NCI-H2029 treated with DMSO at 0.1 percent for 48 hours (cell line): Measurements from ENCODE around the gene ZNRF1.
A peak's percentile ranks its signal among the peaks of the same experiment; 100 is the strongest.
"Not testable (repeated sequence)": the region's sequence is repeated elsewhere in the genome, so short reads cannot be mapped to it uniquely, and the experiment has no call there.

Experiments
- DNase-seq: peaks from one replicate; lab custom pipeline; 2025; lab: John Stamatoyannopoulos, UW

The ZNRF1 gene

DNA sequence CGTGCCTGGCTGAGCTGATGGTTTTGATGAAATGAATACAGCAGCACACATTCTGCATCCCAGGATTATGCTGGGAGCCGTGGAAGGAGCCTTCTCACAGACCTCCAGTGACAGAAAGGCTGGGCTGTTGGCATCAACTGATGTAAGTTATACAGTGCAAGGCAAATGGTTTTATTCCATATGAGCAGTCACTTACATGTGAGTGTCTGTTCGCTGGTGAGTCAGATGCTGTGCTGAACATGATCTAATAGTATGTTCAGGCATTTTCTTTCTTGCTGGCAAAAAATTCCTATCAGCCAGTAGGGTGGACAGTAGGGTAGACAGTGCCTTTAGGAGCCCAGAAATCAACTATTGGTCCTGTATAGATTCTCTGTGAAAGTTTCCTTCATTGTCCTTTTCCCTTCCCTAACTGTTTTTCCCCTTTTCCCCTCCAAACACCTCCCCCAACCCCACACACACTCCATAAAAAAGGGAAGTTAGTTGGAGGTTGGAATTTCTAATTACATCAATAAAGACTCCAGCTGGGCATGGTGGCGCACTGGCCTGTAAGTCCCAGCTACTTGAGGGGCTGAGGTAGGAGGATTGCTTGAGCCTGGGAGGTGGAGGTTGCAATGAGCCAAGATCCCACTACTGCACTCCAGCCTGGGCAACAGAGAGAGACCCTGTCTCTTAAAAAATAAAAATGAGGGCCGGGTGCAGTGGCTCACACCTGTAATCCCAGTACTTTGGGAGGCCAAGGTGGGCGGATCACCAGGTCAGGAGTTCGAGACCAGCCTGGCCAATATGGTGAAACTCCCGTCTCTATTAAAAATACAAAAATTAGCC lies 81.6 kb downstream of the ZNRF1 start:
- no peak for DNase-seq

DNA sequence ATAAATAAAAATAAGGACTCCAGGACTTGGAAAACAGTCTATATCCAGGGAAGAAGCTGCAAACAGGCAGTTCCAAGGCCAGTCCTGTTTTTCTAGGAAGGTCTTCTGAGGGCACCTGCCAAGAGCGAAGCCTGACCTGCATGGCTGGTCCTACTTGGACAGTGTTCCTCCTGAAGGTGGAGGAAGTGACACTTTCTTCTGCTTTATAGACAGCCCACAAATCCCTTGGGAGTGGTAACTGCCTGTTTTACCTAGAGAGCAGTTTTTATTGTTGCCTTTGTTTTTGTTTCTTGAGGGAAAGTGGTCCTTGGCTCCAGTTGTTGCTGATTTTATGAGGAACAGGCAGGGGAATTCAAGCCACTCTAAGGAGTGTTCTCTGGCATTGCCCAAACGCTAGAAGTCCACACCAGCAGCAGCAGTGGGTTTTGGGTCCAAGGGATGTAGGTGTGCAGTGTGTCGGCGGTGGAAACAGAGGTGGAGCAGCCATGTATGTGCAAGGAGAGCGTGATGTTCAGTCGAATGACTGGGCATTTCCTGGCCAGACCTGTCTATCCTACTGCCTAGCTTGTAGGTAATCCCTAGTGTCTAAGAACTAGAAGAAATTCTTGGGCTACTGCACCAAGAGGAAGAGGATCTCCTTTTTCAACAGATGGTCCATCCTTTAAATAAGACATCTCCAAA lies 82.5 kb downstream of the ZNRF1 start:
- no peak for DNase-seq

DNA sequence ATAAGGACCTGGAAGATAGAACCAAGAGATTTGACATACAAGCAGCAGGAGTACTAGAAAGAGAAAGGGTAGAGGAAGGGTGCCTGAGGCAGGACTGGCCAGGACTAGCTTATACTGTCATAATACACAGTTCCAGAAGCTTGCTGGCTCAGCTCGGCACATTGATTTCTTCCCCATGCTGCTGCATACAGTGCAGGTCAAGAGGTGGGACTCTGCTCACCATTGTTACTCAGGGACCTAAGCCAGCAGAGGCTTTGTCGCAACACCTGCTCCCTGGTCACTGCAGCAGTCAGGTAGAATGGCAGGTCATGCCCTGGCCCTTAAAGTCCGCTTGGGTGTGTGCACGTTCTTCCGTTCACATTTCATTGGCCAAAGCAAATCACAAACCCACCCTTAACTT lies 85.0 kb downstream of the ZNRF1 start:
- DNase-seq = no peak

DNA sequence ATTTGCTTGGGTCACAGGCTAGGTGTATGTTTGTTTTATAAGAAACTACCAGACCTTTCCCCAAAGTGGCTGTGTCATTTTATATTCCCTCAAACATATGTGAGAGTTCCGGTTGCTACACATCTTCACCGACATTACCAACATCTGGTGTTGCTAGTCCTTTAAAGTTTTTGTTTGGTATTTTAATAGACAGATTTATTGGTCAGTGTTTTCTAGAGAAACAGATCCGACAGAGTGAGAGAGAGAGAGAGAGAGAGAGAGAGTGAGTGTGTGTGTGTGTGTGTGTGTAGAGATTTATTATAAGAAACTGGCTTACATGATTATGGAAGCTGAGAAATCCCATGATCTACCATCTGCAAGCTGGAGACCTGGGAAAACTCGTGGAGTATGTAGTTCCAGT lies 86.7 kb downstream of the ZNRF1 start:
- no peak for DNase-seq

DNA sequence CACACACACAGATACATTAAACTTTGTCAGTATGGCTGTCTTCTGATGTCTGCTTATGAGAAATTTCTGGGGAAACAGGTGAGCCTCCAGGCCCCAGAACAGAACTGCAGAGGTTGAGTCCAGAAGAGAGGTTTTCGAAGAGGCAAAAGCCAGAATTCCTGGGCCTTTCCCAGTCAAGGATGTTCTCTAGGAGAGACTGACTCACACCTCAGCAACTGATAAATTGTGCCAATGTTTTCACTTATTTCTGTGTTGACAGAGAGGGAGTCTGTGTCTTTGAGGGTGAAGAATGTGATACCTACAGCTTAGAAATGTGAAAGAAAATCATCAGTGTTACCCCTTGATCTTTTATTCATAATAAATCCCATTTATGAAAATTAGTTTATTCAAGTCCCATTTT lies 87.5 kb downstream of the ZNRF1 start:
- DNase-seq = no peak

DNA sequence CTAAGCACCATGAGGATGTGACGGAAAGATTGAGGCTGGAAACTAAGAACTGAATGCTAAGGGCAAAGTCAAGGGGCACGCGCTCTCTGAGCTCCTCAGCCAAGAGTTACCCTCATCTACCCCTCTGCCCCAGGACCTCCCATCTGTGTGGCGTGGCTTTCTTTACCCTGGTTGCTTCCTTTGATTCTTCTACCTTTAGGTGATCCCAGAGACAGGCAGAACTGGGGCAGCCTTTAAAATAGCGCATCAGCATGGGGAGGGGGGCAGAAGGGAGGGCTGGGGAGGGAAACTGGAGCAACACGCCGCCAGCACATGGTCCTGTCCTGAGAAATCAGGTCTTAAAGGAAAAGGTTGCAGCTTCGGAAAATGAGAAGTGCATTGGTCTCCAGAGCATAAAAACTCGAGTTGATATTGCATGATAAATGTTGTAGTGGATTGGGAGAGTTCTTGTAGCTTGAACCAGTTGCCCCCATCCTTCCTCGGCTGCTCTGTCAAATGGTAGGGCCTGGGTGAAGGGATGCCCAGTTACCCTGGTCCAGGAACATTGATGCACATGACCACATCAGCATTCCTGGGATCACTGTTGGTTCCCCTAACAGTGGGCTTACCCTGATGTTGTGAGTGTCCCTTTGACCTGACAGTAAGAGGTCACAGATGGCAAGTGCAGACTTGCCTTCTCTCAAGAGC lies 88.0 kb downstream of the ZNRF1 start:
- DNase-seq = no peak

DNA sequence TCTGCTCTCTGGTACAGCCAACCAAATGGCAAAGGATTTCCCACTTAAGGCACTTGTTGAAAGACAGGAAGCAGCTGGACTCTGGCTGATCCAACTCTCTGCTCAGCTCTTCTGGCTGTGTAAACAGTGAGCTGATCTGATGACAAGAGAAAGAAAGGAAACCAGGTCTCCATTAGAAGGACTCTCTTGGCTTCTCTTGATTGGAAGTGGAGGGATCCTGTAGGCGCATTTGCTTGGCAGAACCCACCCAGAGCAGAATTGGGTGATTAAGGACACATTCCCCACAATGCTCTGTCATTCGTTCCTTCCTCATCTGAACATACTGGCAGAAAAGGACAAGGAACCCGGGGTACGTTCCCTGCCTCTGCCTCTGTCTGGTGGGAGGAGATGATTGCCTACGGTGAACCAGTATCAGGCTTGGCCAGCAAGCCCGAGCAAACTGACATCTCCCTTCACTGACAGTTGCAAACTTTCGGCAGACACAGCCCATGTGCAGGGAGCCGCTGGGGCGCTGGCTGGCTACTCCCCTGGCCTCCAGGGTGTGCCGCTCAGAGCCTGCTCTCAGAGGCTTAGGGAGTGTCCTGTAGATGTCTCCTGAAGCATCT lies 88.7 kb downstream of the ZNRF1 start:
- peak; percentile 69 for DNase-seq

DNA sequence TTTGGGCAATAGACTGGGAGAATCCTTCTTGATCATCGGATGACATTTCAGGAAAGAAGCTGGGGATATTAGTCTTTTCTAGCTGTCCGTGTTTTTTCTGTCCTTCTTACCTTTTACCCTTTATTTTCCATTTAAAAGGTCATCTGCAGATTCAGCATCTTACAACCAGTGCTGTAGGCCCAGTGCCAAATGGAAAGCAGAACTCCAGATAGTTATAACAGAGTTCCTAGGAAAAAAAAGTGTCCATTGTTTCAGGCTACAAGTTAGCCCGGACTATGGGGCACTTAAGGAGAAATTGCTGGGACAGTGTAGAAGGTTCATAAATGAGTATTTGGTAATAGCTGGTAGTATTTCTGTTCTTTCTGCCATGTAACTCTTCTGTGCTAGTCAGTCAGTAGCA lies 89.4 kb downstream of the ZNRF1 start:
- DNase-seq = no peak

DNA sequence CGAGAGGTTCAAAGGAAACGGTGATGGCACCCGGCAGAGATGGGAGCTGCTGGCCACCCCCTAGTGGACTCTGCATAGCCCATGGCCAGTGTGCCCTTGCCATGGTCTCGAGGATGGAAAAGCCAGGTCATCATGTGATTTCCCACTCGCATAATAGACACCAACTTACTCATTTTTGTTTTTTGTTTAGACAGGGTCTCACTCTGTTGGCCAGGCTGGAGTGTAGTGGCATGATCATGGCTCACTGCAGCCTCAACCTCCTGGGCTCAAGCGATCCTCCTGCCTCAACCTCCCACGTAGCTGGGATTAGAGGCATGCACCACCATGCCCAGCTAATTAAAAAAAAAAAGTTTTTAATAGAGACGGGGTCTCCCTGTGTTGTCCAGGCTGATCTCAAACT lies 90.1 kb downstream of the ZNRF1 start:
- no peak for DNase-seq

DNA sequence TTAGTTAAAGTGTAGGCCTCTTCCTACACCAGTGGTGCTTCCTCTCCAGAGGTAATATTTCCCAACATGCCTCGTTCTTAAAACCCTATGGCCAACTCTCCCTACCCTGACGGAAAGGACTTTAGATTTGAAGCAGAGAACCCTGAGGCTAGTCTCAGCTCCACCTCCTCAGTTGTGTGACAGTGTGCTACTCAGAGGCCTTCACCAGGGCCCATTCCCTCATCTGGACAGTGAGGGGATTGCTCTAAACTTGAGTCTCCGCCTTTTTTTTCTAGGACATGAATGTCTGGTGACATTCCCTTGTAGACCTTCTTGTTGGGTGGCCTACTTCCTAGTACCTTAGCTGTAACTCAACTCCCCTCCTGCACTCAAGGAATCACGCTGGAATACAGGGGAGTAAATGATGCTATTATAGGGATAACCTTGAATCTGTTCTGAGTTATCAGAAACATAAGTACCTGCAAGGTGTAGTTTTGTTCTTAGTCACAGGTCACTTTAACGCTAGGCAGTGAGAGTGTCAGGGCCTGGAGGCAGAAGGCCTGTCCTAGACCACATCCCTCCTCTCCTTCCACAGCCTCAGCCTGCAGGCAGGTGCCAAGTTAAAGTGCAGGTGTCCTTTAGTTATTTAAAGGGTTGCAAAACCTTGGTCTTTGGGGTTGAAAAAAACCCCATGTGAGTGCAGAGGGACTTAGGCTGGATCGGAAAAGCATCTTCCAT lies 90.8 kb downstream of the ZNRF1 start:
- DNase-seq = no peak

DNA sequence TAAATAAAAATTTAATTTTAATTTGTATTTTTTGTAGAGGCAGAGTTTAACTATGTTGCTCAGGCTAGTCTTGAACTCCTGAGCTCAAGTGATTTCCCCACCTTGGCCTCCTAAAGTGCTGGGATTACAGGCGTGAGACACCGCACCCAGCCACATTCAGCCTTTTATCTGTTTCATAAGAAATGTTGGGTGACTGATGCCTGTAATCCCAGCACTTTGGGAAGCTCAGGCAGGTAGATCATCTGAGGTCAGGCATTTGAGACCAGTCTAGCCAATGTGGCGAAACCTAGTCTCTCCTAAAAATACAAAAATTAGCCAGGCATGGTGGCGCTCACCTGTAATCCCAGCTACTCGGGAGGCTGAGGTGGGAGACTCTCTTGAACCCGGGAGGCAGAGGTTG lies 92.1 kb downstream of the ZNRF1 start:
- not testable (repeated sequence) for DNase-seq

DNA sequence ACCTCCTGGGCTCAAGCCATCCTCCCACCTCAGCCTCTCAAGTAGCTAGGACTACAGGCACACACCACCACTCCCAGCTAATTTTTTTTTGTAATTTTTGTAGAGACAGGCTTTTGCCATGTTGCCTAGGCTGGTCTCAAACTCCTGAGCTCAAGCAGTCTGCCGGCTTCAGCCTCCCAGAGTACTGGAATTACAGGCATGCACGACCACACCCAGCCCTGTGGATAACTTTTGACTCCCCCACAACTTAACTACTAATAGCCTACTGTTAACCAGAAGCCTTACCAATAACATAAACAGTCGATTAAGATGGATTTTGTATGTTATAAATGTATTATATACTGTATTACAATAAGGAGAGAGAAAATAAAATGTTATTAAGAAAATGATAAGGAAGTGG lies 92.8 kb downstream of the ZNRF1 start:
- not testable (repeated sequence) for DNase-seq

DNA sequence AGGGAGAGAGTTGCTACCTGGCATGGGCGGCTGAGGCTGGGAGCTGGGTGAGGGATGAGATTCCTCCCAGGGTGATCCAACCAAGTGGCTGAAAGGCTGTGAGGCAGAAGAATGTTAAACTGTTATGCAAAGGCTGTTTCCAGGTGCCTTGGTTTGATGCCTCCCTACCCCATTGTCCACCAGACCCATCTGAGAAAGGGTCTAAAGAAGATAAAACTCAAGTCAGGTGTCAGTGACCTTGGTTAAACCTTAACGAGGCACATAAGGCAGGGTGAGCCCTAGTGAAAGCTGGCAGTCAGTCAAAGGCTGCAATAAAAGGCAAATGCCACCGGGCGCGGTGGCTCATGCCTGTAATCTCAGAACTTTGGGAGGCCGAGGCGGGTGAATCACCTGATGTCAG lies 94.0 kb downstream of the ZNRF1 start:
- no peak for DNase-seq

DNA sequence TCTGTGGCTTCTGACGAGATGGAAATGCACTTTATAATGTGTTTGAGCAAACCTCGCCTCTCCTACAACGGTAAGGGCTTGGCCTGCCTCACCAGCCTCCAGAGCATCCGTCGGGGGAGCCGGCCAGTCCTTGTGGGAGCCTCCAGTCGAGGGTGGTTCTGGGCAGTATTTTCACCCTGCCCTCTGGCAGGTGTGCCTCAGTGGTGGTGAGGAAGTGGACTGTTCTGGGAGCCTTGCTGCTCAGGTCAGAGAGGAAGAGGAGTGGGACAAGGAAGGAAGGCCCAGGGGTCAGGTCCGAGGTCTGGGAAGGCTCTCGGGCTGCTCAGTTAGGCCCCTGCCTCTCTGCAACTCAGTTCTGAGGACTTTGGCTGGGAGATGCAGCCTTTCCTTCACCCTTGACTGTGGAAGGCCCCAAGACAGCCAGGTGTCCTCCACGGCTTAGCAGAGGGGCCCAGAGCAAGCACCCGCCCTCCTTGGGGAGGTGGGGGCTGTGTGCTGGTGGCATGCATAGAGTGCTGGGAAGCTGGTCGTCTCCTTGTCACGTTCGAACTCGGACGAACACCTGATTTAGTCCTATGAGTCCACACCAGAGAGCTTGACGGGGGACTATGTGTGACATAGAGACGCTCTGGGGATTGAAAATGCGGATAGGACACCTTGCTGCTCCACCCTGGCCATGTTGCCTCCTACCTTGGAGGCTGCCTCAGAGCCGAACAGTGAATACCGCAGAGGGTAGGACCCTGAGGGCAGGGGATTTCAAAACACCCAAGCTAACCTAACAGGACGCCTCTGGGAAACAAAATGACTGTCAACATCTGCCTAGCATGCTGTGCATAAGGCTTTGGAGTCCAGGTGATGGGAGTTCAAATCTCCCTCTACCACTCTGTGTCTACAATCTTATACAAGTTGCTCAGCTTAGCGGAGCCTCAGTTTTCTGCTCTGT lies 95.0 kb downstream of the ZNRF1 start:
- no peak for DNase-seq

DNA sequence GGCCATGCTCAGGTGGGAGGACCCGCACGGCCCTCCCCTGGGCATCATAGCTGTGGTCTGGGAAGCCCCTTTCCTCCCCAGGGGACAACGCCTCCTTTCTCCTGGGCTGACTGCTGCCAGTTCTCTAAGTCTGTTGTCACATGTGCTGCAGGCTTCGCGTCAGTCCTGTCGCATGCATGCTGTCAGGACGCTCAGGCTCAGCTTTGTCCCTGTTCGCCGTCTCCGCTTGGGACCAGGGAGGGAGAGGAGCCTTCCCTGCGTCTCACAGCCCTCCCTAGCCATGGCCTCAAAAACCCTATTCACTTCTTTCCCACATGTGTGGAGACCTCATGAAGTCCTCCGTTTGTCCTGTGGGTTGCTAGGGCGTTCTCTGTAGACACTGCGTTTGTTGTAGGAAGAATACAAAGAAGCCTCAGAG lies 96.4 kb downstream of the ZNRF1 start:
- DNase-seq = no peak

DNA sequence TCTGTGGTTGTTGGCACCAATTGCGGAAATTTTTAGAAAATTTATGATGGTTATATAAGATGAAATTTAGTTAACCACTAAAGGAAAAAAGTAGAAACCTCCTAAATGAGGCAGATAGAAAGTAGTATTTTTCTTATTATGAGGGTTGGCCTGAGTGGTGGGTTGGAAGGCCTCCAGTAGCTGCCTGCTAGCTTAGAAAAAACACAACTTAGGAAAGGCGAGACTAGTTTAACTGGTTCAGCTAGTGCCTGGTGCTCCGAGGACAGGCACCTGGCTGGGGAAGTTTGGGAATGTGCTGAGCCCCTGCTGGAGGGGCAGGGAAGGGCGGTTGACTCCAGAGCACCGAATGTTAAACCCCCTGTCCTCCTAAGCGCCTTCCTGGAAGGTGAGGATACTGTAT lies 97.8 kb downstream of the ZNRF1 start:
- peak; percentile 29 for DNase-seq

DNA sequence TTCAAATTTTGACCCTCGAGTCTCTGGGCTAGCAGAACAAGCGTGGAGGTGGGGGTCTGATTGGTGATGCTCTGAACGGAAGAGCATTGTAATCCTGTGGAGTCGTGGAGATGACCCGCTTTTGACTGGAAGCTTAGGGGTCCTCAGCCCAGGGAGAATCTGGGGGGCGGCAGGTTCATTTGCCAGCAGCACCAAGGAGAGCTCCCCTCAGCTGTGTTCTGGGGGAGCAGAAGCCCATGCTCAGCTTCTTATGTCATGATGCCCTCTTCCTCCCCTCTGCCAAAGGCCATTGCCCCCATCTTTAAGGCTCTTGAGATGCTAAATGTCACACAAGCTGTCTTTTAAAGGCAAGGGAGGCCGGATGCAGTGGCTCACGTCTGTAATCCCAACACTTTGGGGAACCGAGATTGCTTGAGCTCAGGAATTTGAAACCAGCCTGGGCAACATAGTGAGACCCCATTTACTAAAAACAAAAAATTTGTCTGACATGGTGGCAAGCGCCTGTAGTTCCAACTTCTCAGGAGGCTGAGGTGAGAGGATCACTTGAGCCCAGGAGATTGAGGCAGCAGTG lies 98.5 kb downstream of the ZNRF1 start:
- no peak for DNase-seq

DNA sequence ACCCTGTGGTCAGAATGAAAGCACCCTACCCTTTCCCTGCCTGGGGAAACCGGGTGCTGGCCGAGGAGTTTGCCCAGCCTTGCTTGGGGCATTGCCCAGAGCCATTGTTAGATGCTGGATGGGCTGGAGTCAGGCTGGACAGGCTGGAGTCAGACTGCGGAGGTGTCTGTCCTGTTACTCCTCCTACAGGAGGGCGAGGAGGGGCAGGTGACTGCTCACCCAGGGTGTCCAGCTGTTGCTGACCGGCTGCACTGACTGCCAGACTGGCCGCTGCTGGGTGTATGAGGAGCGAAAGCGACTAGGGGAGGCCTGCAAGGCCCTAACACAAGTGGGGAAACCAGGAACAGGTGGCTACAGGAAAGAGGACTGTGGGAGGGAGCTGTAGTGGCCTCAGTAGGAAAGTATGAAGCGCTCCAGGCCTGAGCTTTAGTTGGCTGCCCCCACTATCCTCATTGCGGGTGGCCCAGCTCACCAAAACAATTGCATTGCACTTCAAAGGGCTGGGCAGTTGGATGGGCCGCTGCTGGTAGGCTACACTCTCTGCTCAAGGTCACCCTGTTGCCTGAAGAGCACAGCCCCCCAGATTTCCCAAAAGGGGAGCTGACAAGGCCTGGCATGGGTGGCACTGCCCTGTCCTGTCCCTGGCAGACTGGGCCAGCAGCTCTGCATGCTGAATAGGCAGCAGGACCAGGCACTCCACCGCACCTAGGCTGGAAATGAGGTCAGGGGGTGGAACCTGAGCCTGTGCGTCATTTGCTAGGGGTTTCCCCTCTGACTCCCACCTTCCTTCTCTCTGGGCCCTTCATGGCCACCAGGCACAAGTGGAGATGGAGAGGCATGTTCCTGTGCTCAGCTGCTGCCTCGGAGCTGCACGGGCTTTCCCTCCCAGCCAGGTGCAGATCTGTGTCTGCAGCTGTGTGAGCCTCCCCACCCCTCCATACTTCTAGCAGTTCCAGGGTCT lies 99.4 kb downstream of the ZNRF1 start:
- DNase-seq = no peak

DNA sequence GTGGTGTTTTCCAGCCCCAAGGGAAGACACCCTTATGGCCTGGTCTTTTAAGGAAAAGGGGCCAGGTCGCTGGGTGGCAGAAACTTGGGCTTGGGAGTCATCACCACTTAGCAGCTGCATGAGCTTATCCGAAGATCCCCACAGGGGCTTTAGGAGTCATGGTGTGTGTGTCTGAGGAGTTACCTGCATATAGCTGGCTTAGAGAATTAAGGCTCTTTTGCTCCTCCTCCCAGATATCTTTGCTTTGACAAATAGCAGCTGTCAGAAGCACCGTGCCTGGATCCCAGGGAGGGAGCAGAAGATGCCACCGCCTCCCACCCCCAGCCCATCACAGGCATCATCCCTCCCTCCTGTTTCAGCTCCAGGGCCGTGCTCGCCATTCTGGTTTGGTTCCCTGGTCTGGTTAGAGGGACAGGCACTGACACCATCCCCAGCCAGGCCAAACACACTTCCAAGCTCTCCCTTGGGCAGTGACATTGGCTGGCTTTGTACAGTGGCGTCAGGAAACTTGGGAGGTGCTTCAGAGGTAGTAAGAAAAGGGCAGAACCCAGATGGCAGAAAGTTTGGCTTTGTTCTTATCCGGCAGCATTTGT lies 100.3 kb downstream of the ZNRF1 start:
- no peak for DNase-seq
